ENCODE measurements around the gene ADCY9.

Gene ADCY9

DNA sequence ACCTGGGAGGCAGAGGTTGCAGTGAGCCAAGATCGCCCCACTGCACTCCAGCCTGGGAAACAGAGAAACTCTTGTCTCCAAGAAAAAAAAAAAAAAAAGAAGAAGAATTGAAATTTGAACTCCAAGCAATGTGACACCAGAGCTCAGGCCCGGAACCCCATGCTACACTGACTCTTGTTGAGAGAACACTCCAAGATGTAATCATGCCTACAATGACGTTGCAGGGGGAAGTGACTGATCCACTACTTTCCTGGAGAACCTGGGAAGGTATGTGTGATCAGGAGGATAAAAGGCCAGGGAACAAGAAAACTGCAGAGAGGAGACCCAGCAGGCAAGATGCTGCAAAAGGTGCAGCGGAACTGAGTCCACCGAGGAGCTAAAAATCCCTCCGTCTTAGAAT lies 57.9 kb downstream of the ADCY9 start:
- H3K27ac ChIP-seq, result no peak overlapping the region
- TF ChIP-seq, protein P1, sequence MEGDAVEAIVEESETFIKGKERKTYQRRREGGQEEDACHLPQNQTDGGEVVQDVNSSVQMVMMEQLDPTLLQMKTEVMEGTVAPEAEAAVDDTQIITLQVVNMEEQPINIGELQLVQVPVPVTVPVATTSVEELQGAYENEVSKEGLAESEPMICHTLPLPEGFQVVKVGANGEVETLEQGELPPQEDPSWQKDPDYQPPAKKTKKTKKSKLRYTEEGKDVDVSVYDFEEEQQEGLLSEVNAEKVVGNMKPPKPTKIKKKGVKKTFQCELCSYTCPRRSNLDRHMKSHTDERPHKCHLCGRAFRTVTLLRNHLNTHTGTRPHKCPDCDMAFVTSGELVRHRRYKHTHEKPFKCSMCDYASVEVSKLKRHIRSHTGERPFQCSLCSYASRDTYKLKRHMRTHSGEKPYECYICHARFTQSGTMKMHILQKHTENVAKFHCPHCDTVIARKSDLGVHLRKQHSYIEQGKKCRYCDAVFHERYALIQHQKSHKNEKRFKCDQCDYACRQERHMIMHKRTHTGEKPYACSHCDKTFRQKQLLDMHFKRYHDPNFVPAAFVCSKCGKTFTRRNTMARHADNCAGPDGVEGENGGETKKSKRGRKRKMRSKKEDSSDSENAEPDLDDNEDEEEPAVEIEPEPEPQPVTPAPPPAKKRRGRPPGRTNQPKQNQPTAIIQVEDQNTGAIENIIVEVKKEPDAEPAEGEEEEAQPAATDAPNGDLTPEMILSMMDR (conservative IDR thresholded peaks at IDR 0.05), result no peak

DNA sequence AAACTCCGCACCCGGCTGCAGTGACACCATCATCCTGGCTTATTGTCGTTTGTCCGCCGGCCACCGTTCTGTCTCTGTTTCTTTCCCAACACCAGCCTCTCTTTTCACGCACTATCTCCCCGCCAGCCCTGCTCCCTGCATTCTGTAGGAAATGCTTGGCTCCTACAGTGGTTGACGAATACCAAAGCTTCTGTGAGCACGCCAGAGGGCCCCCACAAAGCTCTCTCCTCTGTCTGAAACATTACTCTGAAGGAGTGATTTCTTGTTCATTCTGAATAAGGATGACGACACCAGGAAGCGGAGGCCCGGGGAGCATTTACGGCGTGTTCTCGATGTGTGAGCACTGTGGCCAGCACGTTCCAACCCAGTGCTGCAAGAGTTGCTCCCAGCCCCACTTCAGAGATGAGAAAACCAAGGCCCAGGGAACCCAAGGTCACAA lies 58.8 kb downstream of the ADCY9 start:
- H3K27ac ChIP-seq, result no peak overlapping the region
- TF ChIP-seq, protein P1 (conservative IDR thresholded peaks at IDR 0.05), result no peak

DNA sequence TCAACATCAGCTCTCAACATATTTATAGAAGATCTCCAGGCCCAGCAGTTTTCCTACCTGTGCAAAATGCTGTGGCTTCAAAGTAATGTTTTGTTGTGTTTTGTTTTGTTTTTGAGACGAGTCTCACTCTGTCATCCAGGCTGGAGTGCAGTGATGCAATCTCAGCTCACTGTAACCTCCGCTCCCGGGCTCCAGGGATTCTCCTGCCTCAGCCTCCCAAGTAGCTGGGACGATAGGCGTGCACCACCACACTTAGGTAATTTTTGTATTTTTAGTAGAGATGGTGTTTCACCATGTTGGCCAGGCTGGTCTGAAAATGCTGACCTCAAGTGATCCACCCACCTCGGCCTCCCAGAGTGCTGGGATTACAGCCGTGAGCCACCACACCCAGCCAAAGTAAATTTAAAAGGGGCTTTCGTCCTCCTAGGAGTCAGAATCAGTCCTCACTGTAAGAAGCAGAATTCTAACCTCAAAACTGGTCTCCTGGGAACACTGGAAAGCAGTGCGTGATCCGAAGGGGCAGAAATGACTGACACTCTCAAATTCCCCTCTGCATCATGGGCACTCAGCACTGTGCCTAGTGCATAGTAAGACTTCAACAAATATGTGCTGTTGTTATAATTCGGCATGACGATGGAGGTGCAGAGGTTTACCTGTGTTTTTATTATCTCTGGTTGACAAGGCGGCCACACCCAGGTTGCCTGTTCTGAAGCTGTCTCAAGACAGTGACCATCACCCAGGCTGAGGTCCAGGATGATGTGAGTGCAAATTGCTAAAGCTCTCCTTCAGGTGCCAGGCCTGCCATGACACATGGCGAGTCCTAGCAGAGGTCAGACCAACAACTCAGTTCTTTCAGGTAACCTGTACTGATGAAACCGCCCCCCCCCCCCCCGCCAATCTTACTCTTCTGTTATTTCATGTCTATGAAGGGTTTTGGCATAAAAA lies 59.8 kb downstream of the ADCY9 start:
- TF ChIP-seq, protein P1 (conservative IDR thresholded peaks at IDR 0.05), result no peak
- H3K27ac ChIP-seq, result no peak overlapping the region

DNA sequence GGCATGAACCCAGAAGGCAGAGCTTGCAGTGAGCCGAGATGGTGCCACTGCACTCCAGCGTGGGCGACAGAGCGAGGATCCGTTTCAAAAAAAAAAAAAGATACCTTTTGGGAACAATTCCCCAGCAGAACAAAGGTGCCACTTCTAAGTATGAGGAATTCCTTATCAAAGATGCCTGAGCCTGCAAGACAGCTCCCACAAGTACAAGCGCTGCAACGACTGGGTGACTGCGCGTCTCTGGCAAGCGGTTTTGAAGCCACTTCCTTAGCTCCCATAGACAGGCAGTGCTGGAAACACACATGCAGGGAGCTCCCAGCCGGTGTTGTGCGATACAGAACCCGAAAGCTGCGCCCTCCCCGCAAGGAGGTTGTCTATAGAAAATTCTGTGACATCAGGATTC lies 60.5 kb downstream of the ADCY9 start:
- TF ChIP-seq, protein P1 (conservative IDR thresholded peaks at IDR 0.05), result no peak
- H3K27ac ChIP-seq, result no peak overlapping the region

DNA sequence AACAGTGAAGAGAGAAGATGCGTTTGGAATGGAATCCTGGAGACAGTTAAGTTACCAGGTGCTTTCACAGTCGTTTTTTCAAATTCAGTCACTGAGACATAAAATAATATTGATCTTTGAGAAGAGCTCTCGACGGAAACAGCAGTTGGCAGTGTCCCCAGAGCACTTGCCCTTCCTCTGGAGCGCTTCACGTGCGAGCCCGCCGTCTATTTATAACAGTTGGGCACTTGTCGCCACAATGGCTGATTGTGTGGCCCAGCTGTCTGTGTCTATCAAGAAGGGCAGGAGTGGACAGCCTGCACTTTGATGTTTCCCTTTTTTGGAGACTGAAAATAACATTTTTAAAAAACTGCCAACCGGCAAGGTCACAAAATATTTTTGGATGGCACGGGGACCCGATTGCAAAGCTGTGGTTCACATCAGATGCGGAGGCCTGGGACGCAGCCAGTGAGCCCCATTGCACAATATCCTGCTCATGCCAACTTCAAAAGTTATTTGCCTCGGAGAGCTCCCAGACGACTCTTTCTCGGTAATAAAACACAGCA lies 62.9 kb downstream of the ADCY9 start:
- H3K27ac ChIP-seq, result peak overlapping the region; percentile 14
- TF ChIP-seq, protein P1 (conservative IDR thresholded peaks at IDR 0.05), result no peak

DNA sequence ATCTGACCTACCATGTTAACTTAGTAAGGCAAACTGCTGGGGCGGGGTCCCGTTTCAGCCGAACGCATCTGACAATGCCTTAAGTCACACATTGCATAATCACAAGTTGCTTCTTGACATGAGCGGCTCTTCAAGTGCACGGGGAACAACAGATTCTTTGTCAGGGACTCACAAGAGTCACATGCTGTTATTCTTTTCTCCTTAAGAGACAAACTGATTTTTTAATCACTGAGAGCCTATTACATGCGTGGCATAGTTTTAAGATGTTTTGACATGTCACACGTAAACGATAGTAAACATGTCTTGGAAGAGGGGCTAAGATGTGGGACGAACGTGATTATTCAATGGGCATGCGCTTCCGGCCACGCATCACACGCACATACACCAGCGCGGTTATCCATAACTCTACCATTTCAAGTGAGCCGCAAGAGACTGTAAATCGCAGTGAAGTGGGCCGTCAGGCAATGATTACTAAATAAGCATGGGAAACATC lies 63.4 kb downstream of the ADCY9 start:
- TF ChIP-seq, protein P1 (conservative IDR thresholded peaks at IDR 0.05), result no peak
- H3K27ac ChIP-seq, result peak overlapping the region; percentile 14

DNA sequence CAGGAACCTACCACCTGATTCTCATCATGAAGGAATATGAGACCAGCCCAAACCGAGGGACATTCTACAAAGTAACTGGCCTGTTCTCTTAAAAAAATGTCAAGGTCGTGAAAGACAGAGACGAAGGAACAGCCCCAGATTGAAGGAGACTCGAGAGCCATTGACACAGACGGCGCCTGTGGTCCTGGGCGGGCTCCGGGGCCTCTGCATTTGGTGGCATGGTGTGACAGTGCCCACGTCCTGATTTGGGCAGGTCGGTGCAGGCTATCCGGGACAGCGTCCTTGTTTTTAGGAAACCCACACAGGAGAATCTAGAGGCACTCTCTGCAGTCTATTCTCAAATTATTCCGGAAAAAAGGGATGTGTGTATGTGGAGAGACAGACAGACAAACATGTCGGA lies 64.1 kb downstream of the ADCY9 start:
- H3K27ac ChIP-seq, result no peak overlapping the region
- TF ChIP-seq, protein P1 (conservative IDR thresholded peaks at IDR 0.05), result no peak
